H1 (cell line): ENCODE data around the gene MYBPC1. TPM values are rescaled to one million over a fixed set of nuclear protein-coding genes. Genes with fewer than 3 reads are reported as not detected.

ENCODE experiments used
- CTCF ChIA-PET: fragments of 300-600 bp; sonication (Branson Sonifier 250); formaldehyde crosslinking; loops from one replicate; lab custom pipeline; 2021; ENCODE audit not compliant: partially characterized antibody; lab: Charles Lee
- POLR2A ChIA-PET: fragments of 300-600 bp; sonication (Branson Sonifier 250); formaldehyde crosslinking; loops from one replicate; lab custom pipeline; 2021; ENCODE audit warnings: inconsistent platforms; ENCODE audit not compliant: partially characterized antibody; lab: Charles Lee
- DNase-seq, 2 experiments: peaks; one replicate each; pipeline versions ENCODE4 v3.0.0 to v3.0.0-alpha.2; 2010 to 2022; ENCODE audit warnings: low spot score in 2 of 2, low read depth in 1 of 2, mixed read lengths in 1 of 2
- FAIRE-seq: peaks from 2 replicates; lab custom pipeline; 2011; peaks lifted over from hg19 to GRCh38; lab: Jason Lieb, UNC
- H2AFZ ChIP-seq: 2 replicates; pipeline ENCODE4 v1.8.1; 2012; ENCODE audit warnings: low read length, inconsistent platforms
- H2AK5ac ChIP-seq: 2 replicates; pipeline ENCODE4 v1.6.1; 2013; ENCODE audit warnings: low read depth, low read length
- H2BK120ac ChIP-seq: replicated peaks from 2 replicates; pipeline ENCODE3; 2013; ENCODE audit warnings: low read depth, low read length, inconsistent platforms
- H2BK12ac ChIP-seq: 2 replicates; pipeline ENCODE4 v1.6.1; 2013; ENCODE audit warnings: low read depth, low read length
- H2BK15ac ChIP-seq: 2 replicates; pipeline ENCODE4 v1.6.1; 2013; ENCODE audit warnings: low read length
- H2BK20ac ChIP-seq: 2 replicates; pipeline ENCODE4 v1.6.1; 2013; ENCODE audit warnings: low read length
- H2BK5ac ChIP-seq: 2 replicates; pipeline ENCODE4 v1.6.1; 2013; ENCODE audit warnings: low read depth, low read length
- H3K14ac ChIP-seq: 2 replicates; pipeline ENCODE4 v1.6.1; 2013; ENCODE audit warnings: inconsistent platforms; ENCODE audit not compliant: insufficient read length
- H3K18ac ChIP-seq: 2 replicates; pipeline ENCODE4 v1.6.1; 2013; ENCODE audit warnings: low read length; ENCODE audit errors: extremely low read depth
- H3K23ac ChIP-seq: 2 replicates; pipeline ENCODE4 v1.6.1; 2013; ENCODE audit warnings: inconsistent platforms; ENCODE audit not compliant: insufficient read length
- H3K23me2 ChIP-seq: 2 replicates; pipeline ENCODE4 v1.6.1; 2013; ENCODE audit warnings: low read depth, low read length
- H3K27ac ChIP-seq: 2 replicates; pipeline ENCODE4 v1.6.1; 2011; ENCODE audit warnings: low read depth, low read length, inconsistent platforms
- H3K27me3 ChIP-seq, 4 experiments: replicated peaks in 1 of 4; 1 replicate in 1 of 4; 2 replicates in 3 of 4; pipeline versions ENCODE4 v1.6.1 to v1.8.1; 2011 to 2013; ENCODE audit warnings: low read length in 3 of 4, mild to moderate bottlenecking in 3 of 4, inconsistent platforms in 2 of 4, mixed read lengths in 2 of 4, moderate library complexity in 1 of 4; ENCODE audit not compliant: control insufficient read depth in 3 of 4, insufficient read depth in 3 of 4; ENCODE audit errors: extremely low read depth in 1 of 4
- H3K36me3 ChIP-seq, 4 experiments: 2 replicates each; pipeline versions ENCODE4 v1.6.1 to v1.8.1; 2011 to 2013; ENCODE audit warnings: mild to moderate bottlenecking in 4 of 4, low read length in 3 of 4, moderate library complexity in 2 of 4, control low read depth in 1 of 4, inconsistent platforms in 1 of 4; ENCODE audit not compliant: insufficient read depth in 4 of 4, control insufficient read depth in 2 of 4
- H3K4ac ChIP-seq: replicated peaks from 2 replicates; pipeline ENCODE3; 2013; ENCODE audit warnings: low read length, low read depth, mixed read lengths, inconsistent platforms; ENCODE audit not compliant: insufficient read length
- H3K4me1 ChIP-seq, 4 experiments: replicated peaks in 1 of 4; 1 replicate in 1 of 4; 2 replicates in 3 of 4; pipeline versions ENCODE4 v1.6.1 to v1.8.1; 2011 to 2013; ENCODE audit warnings: low read length in 3 of 4, inconsistent platforms in 2 of 4, mixed read lengths in 1 of 4; ENCODE audit not compliant: insufficient read depth in 4 of 4, control insufficient read depth in 3 of 4
- H3K4me2 ChIP-seq, 2 experiments: 2 replicates each; pipeline versions ENCODE4 v1.6.1 to v1.8.1; 2011 to 2013; ENCODE audit warnings: low read depth in 2 of 2, low read length in 2 of 2, control low read depth in 1 of 2, inconsistent platforms in 1 of 2, mild to moderate bottlenecking in 1 of 2; ENCODE audit not compliant: insufficient read depth in 1 of 2
- H3K4me3 ChIP-seq, 4 experiments: fragments of 200-600, 300-600 bp in 1 of 4; sonication (generic), shearing (Covaris generic), sonication (Bioruptor Twin) in 1 of 4; 2 replicates each; pipeline versions ENCODE4 v1.5.1 to v1.8.1; 2011 to 2016; ENCODE audit warnings: low read length in 4 of 4, low read depth in 3 of 4, control low read depth in 2 of 4, inconsistent platforms in 2 of 4, mild to moderate bottlenecking in 2 of 4, mixed read lengths in 1 of 4, moderate library complexity in 1 of 4; ENCODE audit not compliant: insufficient read depth in 2 of 4; ENCODE audit errors: extremely low read depth in 1 of 4
- H3K56ac ChIP-seq: replicated peaks from 2 replicates; pipeline ENCODE3; 2013; ENCODE audit warnings: low read depth, mild to moderate bottlenecking, mixed read lengths, low read length, inconsistent platforms; ENCODE audit not compliant: insufficient read length
- H3K79me1 ChIP-seq: 2 replicates; pipeline ENCODE4 v1.6.1; 2013; ENCODE audit warnings: low read depth, low read length, control low read depth
- H3K79me2 ChIP-seq, 2 experiments: 2 replicates each; pipeline versions ENCODE4 v1.6.1 to v1.8.1; 2012 to 2013; ENCODE audit warnings: low read length in 2 of 2, mild to moderate bottlenecking in 2 of 2, inconsistent platforms in 1 of 2; ENCODE audit not compliant: insufficient read depth in 2 of 2, control insufficient read depth in 1 of 2
- H3K9ac ChIP-seq, 4 experiments: replicated peaks in 1 of 4; 1 replicate in 1 of 4; 2 replicates in 3 of 4; pipeline versions ENCODE4 v1.6.1 to v1.8.1; 2011 to 2013; ENCODE audit warnings: low read depth in 3 of 4, low read length in 3 of 4, control low read depth in 2 of 4, mild to moderate bottlenecking in 2 of 4, moderate library complexity in 2 of 4, inconsistent platforms in 1 of 4; ENCODE audit errors: extremely low read depth in 1 of 4
- H3K9me3 ChIP-seq, 2 experiments: 2 replicates each; pipeline versions ENCODE4 v1.6.1 to v1.8.1; 2012 to 2013; ENCODE audit warnings: mild to moderate bottlenecking in 2 of 2, moderate library complexity in 2 of 2, control low read depth in 1 of 2, inconsistent platforms in 1 of 2, low read depth in 1 of 2, low read length in 1 of 2, mixed read lengths in 1 of 2; ENCODE audit not compliant: insufficient read depth in 2 of 2
- H4K20me1 ChIP-seq, 2 experiments: replicated peaks in 1 of 2; 2 replicates each; pipeline versions ENCODE3 to v1.8.1; 2011 to 2013; ENCODE audit warnings: inconsistent platforms in 2 of 2, low read length in 2 of 2, mild to moderate bottlenecking in 1 of 2; ENCODE audit not compliant: insufficient read depth in 2 of 2, control insufficient read depth in 1 of 2
- H4K5ac ChIP-seq: 2 replicates; pipeline ENCODE4 v1.6.1; 2013; ENCODE audit warnings: low read length, low read depth, mixed read lengths, inconsistent platforms; ENCODE audit not compliant: insufficient read length
- H4K8ac ChIP-seq: 2 replicates; pipeline ENCODE4 v1.8.0; 2013; ENCODE audit warnings: mild to moderate bottlenecking, moderate library complexity, low read length, inconsistent platforms; ENCODE audit not compliant: insufficient read depth; ENCODE audit errors: extremely low read depth
- H4K91ac ChIP-seq: replicated peaks from 2 replicates; pipeline ENCODE3; 2013; ENCODE audit warnings: low read length, mixed read lengths, inconsistent platforms; ENCODE audit not compliant: insufficient read length
- BACH1 ChIP-seq: IDR thresholded peaks from 2 replicates; pipeline ENCODE4 v1.6.1; 2012; ENCODE audit warnings: low read length, improper control_type of control experiment
- BCL11A ChIP-seq, 2 experiments: IDR thresholded peaks; one replicate each; pipeline ENCODE4 v1.6.1; 2011; ENCODE audit warnings: low read depth in 2 of 2, low read length in 2 of 2, mild to moderate bottlenecking in 2 of 2
- EZH2 ChIP-seq: fragments of 200-600 bp; sonication (generic); IDR thresholded peaks from 2 replicates; pipeline ENCODE4 v1.7.1; 2012; ENCODE audit warnings: low read depth, mild to moderate bottlenecking, moderate library complexity, low read length, inconsistent platforms; ENCODE audit not compliant: severe bottlenecking
- FOSL1 ChIP-seq: IDR thresholded peaks from 2 replicates; pipeline ENCODE4 v1.6.1; 2011; ENCODE audit warnings: mild to moderate bottlenecking, low read depth, low read length, moderate library complexity; ENCODE audit not compliant: insufficient read depth
- GABPA ChIP-seq: IDR thresholded peaks from 2 replicates; pipeline ENCODE4 v1.6.1; 2011; ENCODE audit warnings: mild to moderate bottlenecking, low read length, moderate library complexity, borderline replicate concordance; ENCODE audit not compliant: insufficient read depth
- GTF2F1 ChIP-seq: IDR thresholded peaks from 2 replicates; pipeline ENCODE4 v1.6.1; 2012; ENCODE audit warnings: low read depth, low read length, improper control_type of control experiment, borderline replicate concordance
- RFX5 ChIP-seq: IDR thresholded peaks from 2 replicates; pipeline ENCODE4 v1.6.1; 2011; ENCODE audit warnings: low read depth, low read length, improper control_type of control experiment, borderline replicate concordance
- polyA plus RNA-seq, 7 experiments: library from polyadenylated mRNA; depleted of rRNA in 3 of 7; stranded (reverse) in 5 of 7; unstranded in 2 of 7; fragments of >200 nt in 5 of 7; fragments of 200-250 nt in 2 of 7; gene quantifications; 1 replicate in 5 of 7; 2 replicates in 1 of 7; 4 replicates in 1 of 7; pipeline versions ENCODE4 v1.2.1 to v1.2.3, GENCODE V29; 2011 to 2013; ENCODE audit warnings: missing spikeins in 2 of 7, mixed read lengths in 2 of 7
- total RNA-seq: library from RNA; stranded (reverse); fragmentation: NEBNext Ultra II Directional; extraction: Animal tissue kit (Norgen Biotek cat#: 25700); gene quantifications from 2 replicates; pipeline ENCODE4 v1.2.1, GENCODE V29; 2021

Gene MYBPC1
- total and polyA plus RNA-seq, 2 of the 8 experiments (the other 6 are each of a cell fraction or from before 2014, with no cell fraction given): not detected

DNA sequence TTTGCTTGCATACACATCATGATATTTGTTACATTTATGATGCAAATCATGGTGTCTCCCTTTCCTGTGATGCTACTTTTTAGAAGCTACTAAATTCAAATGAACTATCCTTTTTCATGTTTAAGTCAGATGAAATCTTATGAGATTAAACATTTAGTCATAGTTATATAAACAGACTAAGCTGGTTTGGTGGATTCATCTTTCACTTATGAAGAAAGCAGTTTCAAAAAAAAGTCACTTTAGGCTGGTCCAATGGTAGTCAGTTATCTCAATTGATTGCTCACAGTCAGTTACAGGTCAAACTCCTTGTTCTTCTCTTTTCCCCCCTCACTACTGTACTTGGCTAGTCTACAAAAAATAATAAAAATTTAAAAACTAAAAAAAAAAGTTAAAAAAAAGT, 124.8 kb downstream of the MYBPC1 start:
- Histone ChIP-seq H3K79me2 (no peaks in the 10 kb centered on the region), H3K9ac (no peak overlapping the region), H3K18ac (no peak overlapping the region), H3K23ac (no peak overlapping the region), H4K91ac (no peak overlapping the region), H3K36me3 (no peaks in the 10 kb centered on the region; a peak in 1 of 8 replicates), H4K8ac (no peak overlapping the region), H2BK120ac (no peak overlapping the region), H4K20me1 (no peaks in the 10 kb centered on the region), H2BK5ac (no peak overlapping the region), H3K4me2 (no peak overlapping the region), H3K23me2 (no peaks in the 10 kb centered on the region), H2AK5ac (no peak overlapping the region), H3K56ac (no peak overlapping the region), H3K4me1 (no peaks in the 10 kb centered on the region), H3K27me3 (no peaks in the 10 kb centered on the region), H3K9me3 (no peaks in the 10 kb centered on the region), H3K4ac (no peak overlapping the region), H2BK15ac (no peak overlapping the region), H2AFZ (no peak overlapping the region), H3K27ac (no peak overlapping the region), H3K14ac (no peak overlapping the region), H2BK12ac (no peak overlapping the region), H3K4me3 (no peak overlapping the region), H3K79me1 (no peaks in the 10 kb centered on the region), H2BK20ac (no peak overlapping the region), H4K5ac (no peak overlapping the region)
- no peak for FAIRE-seq
- ChIA-PET CTCF (interaction anchor here (0.6 kb wide), 1 partner anchor 308 kb away, joined by 3 read pairs; no protein-coding TSS in a partner anchor), POLR2A (no interaction called here)
- TF ChIP-seq GABPA: no peak
- no peak for TF ChIP-seq RFX5
- no peak for TF ChIP-seq GTF2F1
- TF ChIP-seq BCL11A (IDR thresholded peaks at IDR 0.05; ENCODE audit: low read depth in 2 of 2, low read length in 2 of 2): no peak
- no peak for TF ChIP-seq FOSL1
- no peak for TF ChIP-seq BACH1
- no peak for TF ChIP-seq EZH2
- DNase-seq: no peak
